Measurements from ENCODE around the gene LGALS9. TPM values are rescaled to one million over a fixed set of nuclear protein-coding genes. Genes with fewer than 3 reads are reported as not detected.

LGALS9 gene
- total and polyA plus RNA-seq, 12 donors, result 3.5 to 87.7 (median 44.4) TPM

DNA sequence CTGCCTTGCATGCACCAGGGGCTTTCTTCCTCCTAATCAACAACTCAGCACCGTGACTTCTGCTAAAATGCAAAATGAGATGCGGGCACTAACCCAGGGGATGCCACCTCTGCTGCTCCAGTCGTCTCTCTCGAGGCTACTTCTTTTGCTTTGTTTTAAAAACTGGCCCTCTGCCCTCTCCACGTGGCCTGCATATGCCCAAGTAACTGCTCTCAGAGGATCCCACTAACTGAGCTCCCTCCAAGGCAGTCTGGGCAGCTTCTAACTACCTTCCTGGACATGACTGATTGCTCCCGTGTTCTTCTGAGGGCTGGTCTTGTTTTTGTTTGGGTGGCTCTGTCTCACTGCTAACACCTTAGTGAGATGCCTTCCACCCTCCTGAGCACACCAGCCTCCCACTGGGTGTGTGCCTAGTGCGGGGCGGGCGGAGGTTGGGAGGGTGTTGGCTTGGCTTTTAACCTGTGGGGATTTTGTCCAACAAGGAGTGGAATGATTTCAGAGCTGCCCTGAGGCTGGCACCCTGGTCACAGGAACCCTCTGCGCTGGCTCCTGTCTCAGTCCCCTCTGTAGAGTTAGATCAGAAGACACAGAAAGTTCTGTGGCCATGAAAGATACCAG, 8.9 kb upstream of the LGALS9 start:
- Histone ChIP-seq H3K9me3 (replicated peaks in 1 of 3) (no peaks in the 10 kb centered on the region), H3K36me3 (replicated peaks in 1 of 2) (peaks cover 0 to 59% of the 10 kb centered on the region in 2 donors), H3K27me3 (no peaks in the 10 kb centered on the region), H3K4me1 (replicated peaks in 1 of 2) (no peaks in the 10 kb centered on the region), H3K27ac (no peak overlapping the region), H3K4me3 (no peak overlapping the region)
- no peak for TF ChIP-seq POLR2A (IDR thresholded peaks at IDR 0.05)
- TF ChIP-seq, protein P1, sequence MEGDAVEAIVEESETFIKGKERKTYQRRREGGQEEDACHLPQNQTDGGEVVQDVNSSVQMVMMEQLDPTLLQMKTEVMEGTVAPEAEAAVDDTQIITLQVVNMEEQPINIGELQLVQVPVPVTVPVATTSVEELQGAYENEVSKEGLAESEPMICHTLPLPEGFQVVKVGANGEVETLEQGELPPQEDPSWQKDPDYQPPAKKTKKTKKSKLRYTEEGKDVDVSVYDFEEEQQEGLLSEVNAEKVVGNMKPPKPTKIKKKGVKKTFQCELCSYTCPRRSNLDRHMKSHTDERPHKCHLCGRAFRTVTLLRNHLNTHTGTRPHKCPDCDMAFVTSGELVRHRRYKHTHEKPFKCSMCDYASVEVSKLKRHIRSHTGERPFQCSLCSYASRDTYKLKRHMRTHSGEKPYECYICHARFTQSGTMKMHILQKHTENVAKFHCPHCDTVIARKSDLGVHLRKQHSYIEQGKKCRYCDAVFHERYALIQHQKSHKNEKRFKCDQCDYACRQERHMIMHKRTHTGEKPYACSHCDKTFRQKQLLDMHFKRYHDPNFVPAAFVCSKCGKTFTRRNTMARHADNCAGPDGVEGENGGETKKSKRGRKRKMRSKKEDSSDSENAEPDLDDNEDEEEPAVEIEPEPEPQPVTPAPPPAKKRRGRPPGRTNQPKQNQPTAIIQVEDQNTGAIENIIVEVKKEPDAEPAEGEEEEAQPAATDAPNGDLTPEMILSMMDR (IDR thresholded peaks at IDR 0.05), result no peak
- WGBS, 4 donors, result 91 to 93% (median 92%) methylated on average over 10 of the region's 10 CpGs
- intact Hi-C loops (cut with DNase I), result no loop called here
- DNase-seq, result no peak

DNA sequence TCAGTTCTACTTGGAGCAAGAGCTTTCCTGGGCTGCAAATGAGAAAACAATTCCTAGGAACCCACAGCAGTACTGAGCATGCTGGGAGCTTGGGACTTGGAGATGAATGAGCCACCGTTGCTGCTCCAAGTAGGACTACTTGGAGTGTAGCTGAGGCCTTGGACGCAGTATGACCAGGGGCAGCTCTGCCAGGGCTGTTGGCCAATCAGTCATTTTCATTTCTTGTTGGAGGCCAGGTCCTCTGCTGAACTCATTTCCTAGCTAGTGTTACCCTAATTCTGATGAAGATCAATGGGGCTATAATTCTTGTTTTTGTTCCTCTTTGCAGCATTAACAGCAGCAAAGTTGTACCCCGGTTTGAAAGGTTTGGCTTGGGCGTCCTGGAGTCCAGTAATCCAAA, 8.0 kb upstream of the LGALS9 start:
- H3K27me3 ChIP-seq, result no peaks in the 10 kb centered on the region
- H3K4me1 ChIP-seq (replicated peaks in 1 of 2), result no peaks in the 10 kb centered on the region
- peak in 2 of 7 donors; percentile 43 to 56 for DNase-seq
- H3K27ac ChIP-seq, result no peak overlapping the region
- no peak for TF ChIP-seq POLR2A (IDR thresholded peaks at IDR 0.05)
- TF ChIP-seq, protein P1 (IDR thresholded peaks at IDR 0.05), result no peak
- peaks cover 0 to 49% of the 10 kb centered on the region in 2 donors for H3K36me3 ChIP-seq (replicated peaks in 1 of 2)
- H3K9me3 ChIP-seq (replicated peaks in 1 of 3), result no peaks in the 10 kb centered on the region
- intact Hi-C loops (cut with DNase I), result no loop called here
- H3K4me3 ChIP-seq, result no peak overlapping the region
- 52 to 72% (median 65%) methylated on average over 4 of the region's 4 CpGs for WGBS, 4 donors

DNA sequence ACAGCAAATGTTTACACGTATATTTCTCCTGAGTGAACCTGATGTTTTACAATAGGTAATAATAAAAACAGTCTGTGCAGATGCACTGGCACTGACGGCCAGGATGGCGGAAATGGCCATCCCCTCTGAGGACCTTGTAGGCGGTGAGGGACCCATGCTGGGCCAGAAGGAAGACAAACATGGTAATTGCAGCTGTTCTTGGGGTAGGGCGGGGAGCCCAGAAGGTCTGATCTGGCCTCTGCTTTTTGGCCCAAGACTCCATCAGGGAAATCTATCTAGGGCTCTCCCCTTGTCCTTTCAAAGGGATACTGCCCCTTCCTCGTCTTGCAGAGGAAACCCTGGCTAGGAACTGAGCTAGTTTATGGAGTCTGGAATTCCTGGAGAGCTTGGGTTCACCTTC, 7.4 kb upstream of the LGALS9 start:
- Histone ChIP-seq H3K9me3 (replicated peaks in 1 of 3) (no peaks in the 10 kb centered on the region), H3K27me3 (no peaks in the 10 kb centered on the region), H3K4me3 (no peak overlapping the region), H3K36me3 (replicated peaks in 1 of 2) (peaks cover 0 to 43% of the 10 kb centered on the region in 2 donors), H3K27ac (no peak overlapping the region), H3K4me1 (replicated peaks in 1 of 2) (no peaks in the 10 kb centered on the region)
- WGBS, 4 donors, result 86 to 98% (median 90%) methylated on average over 6 of the region's 6 CpGs
- TF ChIP-seq, protein P1 (IDR thresholded peaks at IDR 0.05), result no peak
- no peak for TF ChIP-seq POLR2A (IDR thresholded peaks at IDR 0.05)
- DNase-seq, result no peak
- intact Hi-C loops (cut with DNase I), result no loop called here

DNA sequence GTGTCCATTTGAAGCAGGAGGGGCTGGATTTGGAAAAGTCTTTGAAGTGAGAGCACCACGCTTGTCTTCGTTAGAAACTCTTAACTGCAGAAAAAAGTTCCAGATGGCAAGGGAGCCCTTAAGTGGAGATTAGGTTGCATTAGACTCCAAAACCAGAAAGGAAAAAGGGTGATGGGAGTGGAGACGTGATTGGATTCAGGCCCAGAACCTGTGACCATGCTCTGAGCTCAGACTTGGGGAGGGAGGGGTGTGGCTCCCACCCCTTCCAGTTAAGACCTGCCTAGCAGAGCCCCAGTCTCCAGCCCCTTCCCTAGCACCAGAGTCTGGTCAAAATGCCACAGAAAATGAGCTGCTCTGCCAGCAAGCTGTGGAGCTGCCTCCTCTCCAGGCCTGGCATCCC, 6.4 kb upstream of the LGALS9 start:
- Histone ChIP-seq H3K27ac (no peak overlapping the region), H3K4me3 (no peak overlapping the region), H3K27me3 (no peaks in the 10 kb centered on the region), H3K9me3 (replicated peaks in 1 of 3) (no peaks in the 10 kb centered on the region), H3K4me1 (replicated peaks in 1 of 2) (no peaks in the 10 kb centered on the region), H3K36me3 (replicated peaks in 1 of 2) (peaks cover 0 to 43% of the 10 kb centered on the region in 2 donors)
- intact Hi-C loops (cut with DNase I), result no loop called here
- TF ChIP-seq, protein P1 (IDR thresholded peaks at IDR 0.05), result no peak
- no peak for TF ChIP-seq POLR2A (IDR thresholded peaks at IDR 0.05)
- 93 to 97% (median 94%) methylated on average over 3 of the region's 3 CpGs for WGBS, 4 donors
- DNase-seq, result no peak

All from adrenal gland (tissue), 12 donors.